ENCODE results near the gene KCNN3. TPM values are rescaled to one million over a fixed set of nuclear protein-coding genes. Genes with fewer than 3 reads are reported as not detected.

KCNN3 gene
- total RNA-seq, 1 donor from 2014 or later = 4.3 TPM

DNA sequence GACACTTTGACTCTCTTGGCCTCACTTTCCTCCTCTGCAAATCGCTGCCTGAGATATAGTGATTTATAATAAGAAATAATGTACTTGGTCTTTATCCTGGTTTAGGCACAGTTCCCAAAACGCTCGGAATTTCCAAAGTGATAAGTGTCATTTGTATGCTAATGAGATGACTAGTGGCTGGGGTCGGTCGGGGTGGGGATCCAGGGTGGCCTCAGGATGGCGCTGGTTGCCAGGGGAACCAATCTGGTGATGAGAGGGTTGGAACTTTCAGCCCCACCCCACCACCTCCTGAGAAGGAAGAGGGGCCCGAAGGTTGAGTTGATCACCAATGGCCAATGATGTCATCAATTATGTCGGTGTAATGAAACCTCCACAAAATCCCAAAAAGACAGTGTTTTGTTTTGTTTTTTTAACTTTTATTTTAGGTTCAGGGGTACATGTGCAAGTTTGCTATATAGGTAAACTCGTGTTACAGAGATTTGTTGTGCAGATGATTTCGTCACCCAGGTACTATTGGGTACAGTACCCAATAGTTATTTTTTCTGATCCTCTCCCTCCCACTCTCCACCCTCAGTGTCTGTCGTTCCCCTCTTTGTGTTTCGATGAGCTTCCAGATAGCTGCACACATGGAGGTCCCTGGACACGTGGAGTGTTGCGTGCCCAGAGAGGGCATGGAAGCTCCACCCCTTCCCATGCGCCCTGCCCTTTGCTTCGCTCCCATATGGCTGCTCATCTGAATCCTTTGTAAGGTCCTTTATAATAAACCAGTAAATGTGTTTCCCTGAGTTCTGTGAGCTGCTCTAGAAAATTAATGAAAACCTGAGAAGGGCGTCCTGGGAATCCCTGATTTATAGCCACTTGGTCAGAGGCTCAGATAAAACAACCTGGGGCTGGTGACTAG lies 97.2 kb downstream of the KCNN3 start:
- Mint-ChIP-seq H3K27me3 (ENCODE audit: insufficient read depth, low read depth) (peaks cover 8% of the 10 kb centered on the region), H3K4me1 (peaks cover 47% of the 10 kb centered on the region), H3K9me3 (no peaks in the 10 kb centered on the region), H3K4me3 (no peak overlapping the region), H3K36me3 (no peaks in the 10 kb centered on the region), H3K27ac (peak overlapping the region; percentile 44)
- DNase-seq (ENCODE audit: low spot score) = peak; percentile 65
- Histone ChIP-seq H3K27me3 (no peaks in the 10 kb centered on the region), H3K4me2 (no peak overlapping the region), H3K36me3 (no peaks in the 10 kb centered on the region), H3K4me1 (peaks cover 12% of the 10 kb centered on the region), H3K27ac (no peak overlapping the region), H3F3A (ENCODE audit: low read depth) (no peaks in the 10 kb centered on the region), H4K20me1 (ENCODE audit: low read depth) (no peaks in the 10 kb centered on the region), H3K79me2 (ENCODE audit: low read depth) (no peaks in the 10 kb centered on the region), H3K4me3 (no peak overlapping the region), H3K9ac (no peak overlapping the region), H2AFZ (replicated peaks) (no peak overlapping the region), H3K9me3 (ENCODE audit: low read depth) (no peaks in the 10 kb centered on the region)
- no peak for TF ChIP-seq EZH2 (IDR thresholded peaks at IDR 0.05)
- TF ChIP-seq, protein P1, sequence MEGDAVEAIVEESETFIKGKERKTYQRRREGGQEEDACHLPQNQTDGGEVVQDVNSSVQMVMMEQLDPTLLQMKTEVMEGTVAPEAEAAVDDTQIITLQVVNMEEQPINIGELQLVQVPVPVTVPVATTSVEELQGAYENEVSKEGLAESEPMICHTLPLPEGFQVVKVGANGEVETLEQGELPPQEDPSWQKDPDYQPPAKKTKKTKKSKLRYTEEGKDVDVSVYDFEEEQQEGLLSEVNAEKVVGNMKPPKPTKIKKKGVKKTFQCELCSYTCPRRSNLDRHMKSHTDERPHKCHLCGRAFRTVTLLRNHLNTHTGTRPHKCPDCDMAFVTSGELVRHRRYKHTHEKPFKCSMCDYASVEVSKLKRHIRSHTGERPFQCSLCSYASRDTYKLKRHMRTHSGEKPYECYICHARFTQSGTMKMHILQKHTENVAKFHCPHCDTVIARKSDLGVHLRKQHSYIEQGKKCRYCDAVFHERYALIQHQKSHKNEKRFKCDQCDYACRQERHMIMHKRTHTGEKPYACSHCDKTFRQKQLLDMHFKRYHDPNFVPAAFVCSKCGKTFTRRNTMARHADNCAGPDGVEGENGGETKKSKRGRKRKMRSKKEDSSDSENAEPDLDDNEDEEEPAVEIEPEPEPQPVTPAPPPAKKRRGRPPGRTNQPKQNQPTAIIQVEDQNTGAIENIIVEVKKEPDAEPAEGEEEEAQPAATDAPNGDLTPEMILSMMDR (IDR thresholded peaks at IDR 0.05) = peak; percentile 48

DNA sequence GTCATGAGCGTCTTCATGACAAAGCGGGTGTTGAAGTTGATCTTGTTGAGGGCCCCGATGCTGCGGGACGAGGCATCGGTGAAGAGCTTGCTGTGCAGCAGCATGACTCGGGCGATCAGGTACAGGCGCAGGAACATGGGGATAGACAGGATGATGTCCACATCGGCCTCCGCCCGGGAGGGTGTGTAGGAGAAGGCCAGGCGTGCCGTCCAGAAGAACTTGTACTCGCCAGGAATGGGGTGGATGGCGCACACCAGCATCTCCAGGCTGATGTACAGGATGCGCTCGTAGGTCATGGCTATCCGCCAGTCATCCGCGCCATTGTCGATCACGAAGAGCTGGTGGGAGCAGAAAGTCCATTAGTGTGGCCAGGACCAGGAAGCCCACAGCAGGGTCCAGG lies 98.0 kb downstream of the KCNN3 start:
- Mint-ChIP-seq H3K27me3 (ENCODE audit: insufficient read depth, low read depth) (peaks cover 8% of the 10 kb centered on the region), H3K36me3 (no peaks in the 10 kb centered on the region), H3K27ac (peak overlapping the region; percentile 35), H3K9me3 (no peaks in the 10 kb centered on the region), H3K4me3 (no peak overlapping the region), H3K4me1 (peaks cover 45% of the 10 kb centered on the region)
- Histone ChIP-seq H3K4me1 (peaks cover 12% of the 10 kb centered on the region), H3K27me3 (no peaks in the 10 kb centered on the region), H3F3A (ENCODE audit: low read depth) (no peaks in the 10 kb centered on the region), H3K27ac (no peak overlapping the region), H3K4me2 (no peak overlapping the region), H2AFZ (replicated peaks) (no peak overlapping the region), H3K79me2 (ENCODE audit: low read depth) (no peaks in the 10 kb centered on the region), H3K4me3 (no peak overlapping the region), H3K9me3 (ENCODE audit: low read depth) (no peaks in the 10 kb centered on the region), H3K36me3 (no peaks in the 10 kb centered on the region), H3K9ac (no peak overlapping the region), H4K20me1 (ENCODE audit: low read depth) (no peaks in the 10 kb centered on the region)
- TF ChIP-seq EZH2phosphoT487 (IDR thresholded peaks at IDR 0.05) = no peak
- no peak for DNase-seq (ENCODE audit: low spot score)

DNA sequence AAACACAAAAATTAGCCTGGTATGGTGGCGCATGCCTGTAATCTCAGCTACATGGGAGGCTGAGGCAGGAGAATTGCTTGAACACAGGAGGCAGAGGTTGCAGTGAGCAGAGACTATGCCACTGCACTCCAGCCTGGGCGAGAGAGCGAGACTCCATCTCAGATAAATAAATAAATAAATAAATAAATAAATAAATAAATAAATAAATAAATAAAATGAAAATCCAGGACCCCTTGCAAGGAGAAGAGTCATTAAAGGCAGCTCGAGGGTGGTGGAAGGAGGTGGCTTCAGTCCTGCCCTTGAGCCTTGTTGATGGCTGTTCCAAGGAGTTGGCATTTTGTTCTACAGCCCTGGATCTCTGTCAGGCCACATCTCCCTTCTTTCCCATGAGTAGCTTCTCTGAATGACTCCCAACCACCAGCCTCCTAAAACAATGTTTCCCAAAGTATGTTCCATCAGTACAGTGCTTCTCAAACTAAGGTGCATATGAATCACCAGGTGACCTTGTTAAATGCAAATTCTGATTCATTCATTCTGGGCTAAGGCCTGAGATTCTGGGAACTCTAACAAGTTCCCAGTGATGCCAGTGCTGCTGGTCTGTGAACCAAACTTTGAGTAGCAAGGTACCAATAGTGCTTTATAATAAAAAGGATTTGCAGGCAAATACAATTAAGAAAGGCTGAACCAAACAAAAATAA lies 99.0 kb downstream of the KCNN3 start:
- Histone ChIP-seq H4K20me1 (ENCODE audit: low read depth) (no peaks in the 10 kb centered on the region), H3K79me2 (ENCODE audit: low read depth) (no peaks in the 10 kb centered on the region), H3K4me3 (no peak overlapping the region), H3K36me3 (no peaks in the 10 kb centered on the region), H3K9me3 (ENCODE audit: low read depth) (no peaks in the 10 kb centered on the region), H2AFZ (replicated peaks) (no peak overlapping the region), H3K4me2 (no peak overlapping the region), H3K27me3 (no peaks in the 10 kb centered on the region), H3K4me1 (peaks cover 12% of the 10 kb centered on the region), H3F3A (ENCODE audit: low read depth) (no peaks in the 10 kb centered on the region), H3K27ac (no peak overlapping the region), H3K9ac (no peak overlapping the region)
- H3K27me3 Mint-ChIP-seq (ENCODE audit: insufficient read depth, low read depth) = peaks cover 8% of the 10 kb centered on the region
- H3K4me3 Mint-ChIP-seq = peak overlapping the region; percentile 11
- no peaks in the 10 kb centered on the region for H3K9me3 Mint-ChIP-seq
- peaks cover 35% of the 10 kb centered on the region for H3K4me1 Mint-ChIP-seq
- no peaks in the 10 kb centered on the region for H3K36me3 Mint-ChIP-seq
- no peak for TF ChIP-seq EZH2phosphoT487 (IDR thresholded peaks at IDR 0.05)
- no peak for TF ChIP-seq EZH2 (IDR thresholded peaks at IDR 0.05)
- TF ChIP-seq, protein P1 (IDR thresholded peaks at IDR 0.05) = no peak
- no peak overlapping the region for H3K27ac Mint-ChIP-seq
- no peak for DNase-seq (ENCODE audit: low spot score)
